Esophagus muscularis mucosa (tissue), 4 donors: ENCODE data around the gene PIK3R5.

Experiments
- CTCF ChIP-seq, 3 experiments: fragments of 200-600 bp in 2 of 3; fragments of 450-650 bp in 1 of 3; sonication (generic) in 2 of 3; IDR thresholded peaks; one replicate each; pipeline ENCODE4 v1.5.1; 2017 to 2019; ENCODE audit warnings: antibody characterized with exemption in 3 of 3, mild to moderate bottlenecking in 2 of 3, moderate library complexity in 1 of 3
- EP300 ChIP-seq: sonication (generic); formaldehyde crosslinking; IDR thresholded peaks from one replicate; pipeline ENCODE4 v1.6.1; 2017; ENCODE audit warnings: antibody characterized with exemption
- POLR2A ChIP-seq: fragments of 450-650 bp; IDR thresholded peaks from one replicate; pipeline ENCODE4 v1.6.1; 2017; ENCODE audit warnings: antibody characterized with exemption, moderate library complexity, mild to moderate bottlenecking, low read depth
- POLR2AphosphoS5 ChIP-seq, 2 donors: sonication (generic); formaldehyde crosslinking; IDR thresholded peaks; one replicate each; pipeline ENCODE4 v1.6.1; 2017; ENCODE audit warnings: antibody characterized with exemption in 2 of 2

GRCh38 chr17:8927395-8927794, 38.1 kb downstream of the PIK3R5 start:
- no peak for TF ChIP-seq EP300
- TF ChIP-seq POLR2A, result no peak
- TF ChIP-seq CTCF (IDR thresholded peaks at IDR 0.05), result no peak
- no peak for TF ChIP-seq POLR2AphosphoS5 (IDR thresholded peaks at IDR 0.05)
